Caco-2 (cell line): ENCODE results near the gene STRIP1. TPM values are rescaled to one million over a fixed set of nuclear protein-coding genes. Genes with fewer than 3 reads are reported as not detected.
A peak's percentile ranks its signal among the peaks of the same experiment; 100 is the strongest.

Source experiments
- Bru-seq: library from RNA; stranded (reverse); fragments of 400-500 nt; gene quantifications from one replicate; lab custom pipeline; 2021; lab: Mats Ljungman, UMichigan
- BruChase-seq, 2 experiments: library from RNA; stranded (reverse); fragments of 400-500 nt; gene quantifications; one replicate each; lab custom pipeline; 2021; lab: Mats Ljungman, UMichigan
- BruUV-seq: library from RNA; stranded (reverse); fragments of 400-500 nt; replicated peaks from 2 replicates; lab custom pipeline; 2021; lab: Mats Ljungman, UMichigan
- CTCF ChIA-PET: fragments of 300-600 bp; sonication (Branson Sonifier 250); formaldehyde crosslinking; loops from one replicate; lab custom pipeline; 2022; ENCODE audit warnings: antibody characterized with exemption; lab: Charles Lee
- POLR2A ChIA-PET: fragments of 300-600 bp; sonication (Branson Sonifier 250); formaldehyde crosslinking; loops from one replicate; lab custom pipeline; 2022; ENCODE audit warnings: antibody characterized with exemption; lab: Charles Lee
- DNase-seq, 2 experiments: peaks; one replicate each; pipeline versions ENCODE4 v3.0.0 to v3.0.0-alpha.2; 2020 to 2022
- H3K27me3 ChIP-seq: replicated peaks from 2 replicates; pipeline ENCODE4 v1.6.0; 2011; ENCODE audit warnings: low read length; ENCODE audit not compliant: control insufficient read depth, insufficient read depth
- H3K36me3 ChIP-seq: 2 replicates; pipeline ENCODE4 v1.5.1; 2011; ENCODE audit warnings: low read length; ENCODE audit not compliant: control insufficient read depth, insufficient read depth
- H3K4me1 ChIP-seq: fragments of 250-450 bp; sonication (Bioruptor Pico); 2 replicates; pipeline ENCODE4 v1.5.1; 2020; ENCODE audit warnings: mild to moderate bottlenecking
- H3K4me3 ChIP-seq: 2 replicates; pipeline ENCODE4 v1.5.1; 2011; ENCODE audit warnings: low read depth, mild to moderate bottlenecking, control low read depth, low read length
- H3K9me3 ChIP-seq: fragments of 250-450 bp; sonication (Bioruptor Pico); 2 replicates; pipeline ENCODE4 v1.5.1; 2020; ENCODE audit warnings: mild to moderate bottlenecking, moderate library complexity
- H3K27ac Mint-ChIP-seq: one replicate; pipeline ENCODE4 v1.8.0; 2022; ENCODE audit warnings: mixed read lengths; ENCODE audit not compliant: unreplicated experiment
- H3K27me3 Mint-ChIP-seq: one replicate; pipeline ENCODE4 v1.8.0; 2022; ENCODE audit warnings: mixed read lengths; ENCODE audit not compliant: insufficient read depth, unreplicated experiment
- H3K36me3 Mint-ChIP-seq: one replicate; pipeline ENCODE4 v1.8.0; 2022; ENCODE audit warnings: mild to moderate bottlenecking, mixed read lengths; ENCODE audit not compliant: insufficient read depth, unreplicated experiment
- H3K4me1 Mint-ChIP-seq: one replicate; pipeline ENCODE4 v1.8.0; 2022; ENCODE audit warnings: low read depth, mixed read lengths; ENCODE audit not compliant: unreplicated experiment
- H3K4me3 Mint-ChIP-seq: one replicate; pipeline ENCODE4 v1.8.0; 2022; ENCODE audit warnings: mild to moderate bottlenecking, moderate library complexity, mixed read lengths; ENCODE audit not compliant: unreplicated experiment
- H3K9me3 Mint-ChIP-seq: one replicate; pipeline ENCODE4 v1.8.0; 2022; ENCODE audit warnings: mixed read lengths; ENCODE audit not compliant: unreplicated experiment
- intact Hi-C: fragments of 100-400 bp; cut with micrococcal nuclease; formaldehyde crosslinking; loops from one replicate; pipeline ENCODE4 v1.10.0; 2022; ENCODE audit not compliant: unreplicated experiment
- long read RNA-seq: library from polyadenylated mRNA; stranded (forward); transcript quantifications from one replicate; pipeline ENCODE4 v2.0.0, GENCODE V29; 2022
- total RNA-seq: library from RNA; stranded (reverse); gene quantifications from 2 replicates; pipeline ENCODE4 v1.2.3, GENCODE V29; 2022
- TF ChIP-seq, protein P1 (sequence below), 2 experiments: fragments of 200-600 bp in 1 of 2; IDR thresholded peaks; 1 replicate in 1 of 2; 2 replicates in 1 of 2; pipeline versions ENCODE4 v1.5.1 to v1.8.0; 2011 to 2022; ENCODE audit warnings: antibody characterized with exemption in 1 of 2, control low read depth in 1 of 2, inconsistent platforms in 1 of 2, low read depth in 1 of 2, low read length in 1 of 2, mild to moderate bottlenecking in 1 of 2, moderate library complexity in 1 of 2; ENCODE audit not compliant: insufficient read depth in 1 of 2, severe bottlenecking in 1 of 2, unreplicated experiment in 1 of 2

STRIP1 gene, protein sequence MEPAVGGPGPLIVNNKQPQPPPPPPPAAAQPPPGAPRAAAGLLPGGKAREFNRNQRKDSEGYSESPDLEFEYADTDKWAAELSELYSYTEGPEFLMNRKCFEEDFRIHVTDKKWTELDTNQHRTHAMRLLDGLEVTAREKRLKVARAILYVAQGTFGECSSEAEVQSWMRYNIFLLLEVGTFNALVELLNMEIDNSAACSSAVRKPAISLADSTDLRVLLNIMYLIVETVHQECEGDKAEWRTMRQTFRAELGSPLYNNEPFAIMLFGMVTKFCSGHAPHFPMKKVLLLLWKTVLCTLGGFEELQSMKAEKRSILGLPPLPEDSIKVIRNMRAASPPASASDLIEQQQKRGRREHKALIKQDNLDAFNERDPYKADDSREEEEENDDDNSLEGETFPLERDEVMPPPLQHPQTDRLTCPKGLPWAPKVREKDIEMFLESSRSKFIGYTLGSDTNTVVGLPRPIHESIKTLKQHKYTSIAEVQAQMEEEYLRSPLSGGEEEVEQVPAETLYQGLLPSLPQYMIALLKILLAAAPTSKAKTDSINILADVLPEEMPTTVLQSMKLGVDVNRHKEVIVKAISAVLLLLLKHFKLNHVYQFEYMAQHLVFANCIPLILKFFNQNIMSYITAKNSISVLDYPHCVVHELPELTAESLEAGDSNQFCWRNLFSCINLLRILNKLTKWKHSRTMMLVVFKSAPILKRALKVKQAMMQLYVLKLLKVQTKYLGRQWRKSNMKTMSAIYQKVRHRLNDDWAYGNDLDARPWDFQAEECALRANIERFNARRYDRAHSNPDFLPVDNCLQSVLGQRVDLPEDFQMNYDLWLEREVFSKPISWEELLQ
- total RNA-seq, result 32.8 and 36.1 TPM in 2 replicates
- Bru-seq, nascent RNA, result percentile 75 among the genes with signal in this experiment
- percentile 82 among the genes with signal in this experiment for BruChase-seq, experiment 1, labeled RNA remaining after a 2-hour chase
- percentile 79 among the genes with signal in this experiment for BruChase-seq, experiment 2, labeled RNA remaining after a 6-hour chase
- long read RNA-seq, transcript STRIP1-201 (21 exons, 3,265 nt), result major isoform, 20 of 49 reads
- long read RNA-seq, partial matches to known transcripts, result 6 of 49 reads
- long read RNA-seq, other reads (novel, unspliced or antisense), result 23 of 49 reads

DNA sequence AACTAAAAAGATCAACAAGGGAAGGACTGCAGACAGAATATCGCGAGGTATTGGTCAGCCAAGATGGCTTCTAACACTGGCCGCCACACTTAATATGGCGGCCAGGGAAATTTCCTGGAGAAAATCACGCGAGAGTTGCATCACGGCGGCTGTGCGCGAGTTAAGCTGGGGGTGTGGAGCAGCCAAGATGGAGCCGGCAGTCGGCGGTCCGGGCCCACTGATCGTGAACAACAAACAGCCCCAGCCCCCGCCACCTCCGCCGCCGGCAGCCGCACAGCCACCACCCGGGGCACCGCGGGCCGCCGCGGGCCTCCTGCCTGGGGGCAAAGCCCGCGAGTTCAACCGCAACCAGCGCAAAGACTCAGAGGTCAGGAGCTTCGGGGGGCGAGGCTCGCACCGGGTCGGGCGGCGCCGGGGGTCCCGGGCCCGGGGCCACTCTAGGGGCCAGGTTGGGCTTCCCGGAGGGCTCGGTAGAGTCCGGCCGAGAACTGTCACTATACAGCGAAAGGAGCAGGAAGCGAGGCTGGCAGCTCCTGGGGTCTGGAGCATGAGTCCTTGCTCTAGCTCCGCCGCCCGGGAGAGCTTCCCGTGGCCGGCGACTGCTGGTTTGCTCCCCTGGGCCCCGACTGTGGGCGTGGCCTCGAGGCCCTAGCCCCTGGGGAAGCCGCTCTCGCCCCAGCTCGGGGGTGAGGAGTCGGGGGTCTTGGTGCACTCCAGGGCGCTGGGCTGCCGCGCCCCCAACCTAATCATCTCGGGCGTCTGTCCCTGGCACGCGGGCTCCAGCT is at the start of gene STRIP1:
TSS of gene STRIP1 (plus strand) at position 174 of the 785 bp plus-strand sequence. CDS start at position 188, 14 bp downstream.
- H3K4me1 ChIP-seq, result no peaks in the 10 kb centered on the region
- CTCF ChIA-PET, result interaction anchor here (0.6 to 2.1 kb wide), 6 partner anchors 13 to 50 kb away, joined by 3 to 8 read pairs (median 4); partner anchors contain the start of gene AHCYL1
- H3K4me3 ChIP-seq, result peak within 1 kb of the TSS; percentile 55
- Mint-ChIP-seq H3K9me3 (no peaks in the 10 kb centered on the region), H3K4me3 (peak within 1 kb of the TSS; percentile 91), H3K4me1 (peaks cover 7% of the 10 kb centered on the region), H3K36me3 (peaks cover 19% of the 10 kb centered on the region), H3K27ac (peak within 1 kb of the TSS; percentile 90), H3K27me3 (no peaks in the 10 kb centered on the region)
- TSS peak; percentile 50 for BruUV-seq
- TF ChIP-seq, protein P1, sequence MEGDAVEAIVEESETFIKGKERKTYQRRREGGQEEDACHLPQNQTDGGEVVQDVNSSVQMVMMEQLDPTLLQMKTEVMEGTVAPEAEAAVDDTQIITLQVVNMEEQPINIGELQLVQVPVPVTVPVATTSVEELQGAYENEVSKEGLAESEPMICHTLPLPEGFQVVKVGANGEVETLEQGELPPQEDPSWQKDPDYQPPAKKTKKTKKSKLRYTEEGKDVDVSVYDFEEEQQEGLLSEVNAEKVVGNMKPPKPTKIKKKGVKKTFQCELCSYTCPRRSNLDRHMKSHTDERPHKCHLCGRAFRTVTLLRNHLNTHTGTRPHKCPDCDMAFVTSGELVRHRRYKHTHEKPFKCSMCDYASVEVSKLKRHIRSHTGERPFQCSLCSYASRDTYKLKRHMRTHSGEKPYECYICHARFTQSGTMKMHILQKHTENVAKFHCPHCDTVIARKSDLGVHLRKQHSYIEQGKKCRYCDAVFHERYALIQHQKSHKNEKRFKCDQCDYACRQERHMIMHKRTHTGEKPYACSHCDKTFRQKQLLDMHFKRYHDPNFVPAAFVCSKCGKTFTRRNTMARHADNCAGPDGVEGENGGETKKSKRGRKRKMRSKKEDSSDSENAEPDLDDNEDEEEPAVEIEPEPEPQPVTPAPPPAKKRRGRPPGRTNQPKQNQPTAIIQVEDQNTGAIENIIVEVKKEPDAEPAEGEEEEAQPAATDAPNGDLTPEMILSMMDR (IDR thresholded peaks at IDR 0.05; ENCODE audit: insufficient read depth in 1 of 2, low read depth in 1 of 2, low read length in 1 of 2, severe bottlenecking in 1 of 2, unreplicated experiment in 1 of 2), result no peak
- no peaks in the 10 kb centered on the region for H3K9me3 ChIP-seq
- DNase-seq, result peak; percentile 88 to 92
- no peaks in the 10 kb centered on the region for H3K27me3 ChIP-seq
- intact Hi-C loops, result no loop called here
- POLR2A ChIA-PET, result interaction anchor here (0.5 to 1.5 kb wide), 6 partner anchors 11 to 929 kb away, joined by 3 to 6 read pairs (median 3); partner anchors contain the start of gene AHCYL1
- peaks cover 1% of the 10 kb centered on the region; the same call in 1 of the 2 replicates for H3K36me3 ChIP-seq

DNA sequence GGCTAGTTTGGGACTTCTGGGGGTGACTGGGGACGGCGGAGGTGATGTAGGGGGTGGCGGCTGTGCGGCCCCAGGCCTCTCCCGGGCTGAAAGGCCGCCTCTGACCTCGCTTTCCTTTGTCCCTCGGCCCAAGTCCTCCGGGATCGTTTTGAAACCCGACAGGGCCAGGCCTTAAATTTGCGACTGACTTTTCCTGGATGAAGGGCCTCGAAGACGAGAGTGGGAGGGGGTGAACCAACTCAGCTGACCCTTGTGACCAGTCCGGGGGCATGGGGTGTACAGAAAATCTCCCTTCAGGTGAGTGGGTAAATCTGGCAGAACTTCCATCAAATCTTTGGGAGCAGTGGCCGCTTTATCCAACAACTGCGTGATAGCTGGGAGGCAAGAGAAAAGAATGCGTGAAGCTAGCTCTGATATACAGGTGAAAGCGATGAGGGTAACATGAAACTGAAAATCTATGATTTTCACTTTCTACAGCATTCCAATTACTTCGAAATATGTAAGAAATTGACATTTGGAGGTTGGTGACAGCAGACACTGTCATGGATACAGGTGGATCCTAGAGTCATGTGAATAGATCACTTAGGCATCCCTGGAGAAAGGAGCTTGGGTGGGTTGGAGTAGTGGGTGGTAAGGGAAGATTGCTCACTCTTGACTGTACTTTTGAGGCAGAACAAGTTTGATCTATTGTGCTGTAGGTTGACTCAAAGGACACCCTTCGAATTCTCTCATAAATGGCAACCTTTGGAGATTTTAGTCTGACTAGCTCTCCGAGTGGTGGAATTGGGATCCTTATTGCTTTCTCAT is 49.0 kb upstream of the STRIP1 start:
- no peaks in the 10 kb centered on the region for H3K27me3 ChIP-seq
- POLR2A ChIA-PET, result interaction anchor here (0.5 to 2.9 kb wide), 9 partner anchors 18 to 1463 kb away, joined by 3 to 17 read pairs (median 4); partner anchors contain the start of gene STRIP1
- intact Hi-C loops, result loop anchor here (2.0 kb wide), 1 partner anchor 55 kb away; no protein-coding TSS in a partner anchor
- H3K4me3 Mint-ChIP-seq, result peak overlapping the region; percentile 88
- H3K36me3 ChIP-seq, result no peaks in the 10 kb centered on the region
- H3K27me3 Mint-ChIP-seq, result no peaks in the 10 kb centered on the region
- peak overlapping the region; percentile 96 for H3K27ac Mint-ChIP-seq
- CTCF ChIA-PET, result interaction anchor here (0.7 to 3.9 kb wide), 14 partner anchors 13 to 422 kb away, joined by 3 to 54 read pairs (median 4); no protein-coding TSS in a partner anchor
- peak overlapping the region; percentile 66 for H3K4me3 ChIP-seq
- no peak for DNase-seq
- no peaks in the 10 kb centered on the region for H3K9me3 Mint-ChIP-seq
- peaks cover 5% of the 10 kb centered on the region for H3K36me3 Mint-ChIP-seq
- BruUV-seq, result no TSS peak
- peaks cover 11% of the 10 kb centered on the region; the same call in 1 of the 2 replicates for H3K4me1 ChIP-seq
- TF ChIP-seq, protein P1 (IDR thresholded peaks at IDR 0.05; ENCODE audit: insufficient read depth in 1 of 2, low read depth in 1 of 2, low read length in 1 of 2, severe bottlenecking in 1 of 2, unreplicated experiment in 1 of 2), result no peak
- H3K4me1 Mint-ChIP-seq, result peaks cover 6% of the 10 kb centered on the region
- no peaks in the 10 kb centered on the region for H3K9me3 ChIP-seq
